ENCODE data around the gene UACA.

- no peak for TF ChIP-seq CTCF (IDR thresholded peaks at IDR 0.05)
- no peak for TF ChIP-seq POLR2A (IDR thresholded peaks at IDR 0.05)
These were observed 117.2 kb downstream of the UACA start for GRCh38 chr15:70646169-70646568.
